GM19455 (cell line): ENCODE results near the gene MMD2.

Experiments
- ATAC-seq: cut with Tn5 transposase; IDR thresholded peaks from one replicate; pipeline ENCODE4 v1.9.1; 2021; ENCODE audit not compliant: unreplicated experiment

Gene MMD2

DNA sequence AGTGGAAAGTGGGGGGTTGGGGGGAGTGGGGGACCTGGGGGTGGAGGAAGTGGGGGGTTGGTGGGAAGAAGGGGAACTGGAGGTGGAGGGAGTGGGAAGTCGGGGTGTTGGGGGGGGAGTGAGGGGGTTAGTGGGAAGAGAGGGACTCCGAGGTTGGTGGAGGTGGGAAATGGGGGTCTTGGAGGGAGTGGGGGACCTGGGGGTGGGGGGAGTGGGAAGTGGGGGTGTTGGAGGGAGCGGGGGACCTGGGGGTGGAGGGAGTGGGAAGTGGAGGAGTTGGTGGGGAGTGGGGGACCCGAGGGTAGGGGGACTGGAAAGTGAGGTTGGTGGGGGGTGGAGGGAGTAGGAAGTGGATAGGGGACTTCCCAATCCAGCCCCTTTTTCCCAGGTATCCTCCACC lies 906 bp upstream of the MMD2 start:
- no peak for ATAC-seq

DNA sequence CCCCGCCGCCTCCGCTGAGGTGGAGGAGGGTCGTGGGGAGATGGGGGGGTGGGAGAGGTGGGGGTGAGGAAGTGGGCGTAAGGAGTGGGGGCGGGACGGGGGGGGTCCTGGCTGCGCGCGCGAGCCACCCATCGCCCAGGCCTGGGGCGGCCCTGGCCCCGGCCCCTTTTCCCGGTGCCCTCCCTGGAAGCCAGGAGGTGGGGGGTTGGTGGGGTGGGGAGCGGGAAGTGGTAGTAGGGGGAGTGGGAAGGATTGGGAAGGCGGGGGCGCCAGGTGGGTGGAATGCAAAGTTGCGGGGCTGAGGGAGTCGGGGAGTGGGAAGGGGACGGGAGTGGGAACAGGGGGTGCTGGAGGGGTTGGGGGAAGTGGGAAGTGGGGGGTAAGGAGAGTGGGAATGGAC lies 319 bp upstream of the MMD2 start:
- ATAC-seq, result no peak

DNA sequence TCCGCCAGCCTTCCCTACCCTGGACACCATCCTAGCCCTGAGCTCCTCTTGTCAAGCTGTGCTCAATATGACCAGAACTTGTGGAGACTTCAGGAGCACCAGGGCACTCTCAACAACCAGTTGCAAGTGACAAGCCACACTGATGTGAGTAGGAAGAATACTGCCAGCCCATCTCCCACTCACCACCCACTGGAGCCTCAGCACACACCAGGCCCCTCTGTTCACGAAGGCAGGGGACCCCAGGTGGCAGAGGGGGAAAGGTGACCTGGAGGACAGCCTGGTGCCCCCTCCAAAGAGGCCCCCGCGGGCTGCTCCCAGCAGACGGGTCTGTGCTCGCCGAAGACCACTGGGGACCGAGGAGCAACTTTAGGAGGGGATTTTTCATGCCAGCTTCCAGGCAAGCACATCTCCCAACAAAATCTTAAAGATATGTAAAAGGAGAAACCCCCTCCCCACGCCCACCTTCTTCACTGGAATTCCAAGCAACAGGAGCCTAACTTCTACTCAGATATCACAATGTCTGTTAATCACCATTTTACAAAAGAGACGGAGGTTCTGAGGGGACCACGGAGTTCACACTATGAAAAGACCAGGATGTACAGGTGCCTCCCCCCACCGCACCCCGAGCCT lies 1.0 kb downstream of the MMD2 start:
- no peak for ATAC-seq

DNA sequence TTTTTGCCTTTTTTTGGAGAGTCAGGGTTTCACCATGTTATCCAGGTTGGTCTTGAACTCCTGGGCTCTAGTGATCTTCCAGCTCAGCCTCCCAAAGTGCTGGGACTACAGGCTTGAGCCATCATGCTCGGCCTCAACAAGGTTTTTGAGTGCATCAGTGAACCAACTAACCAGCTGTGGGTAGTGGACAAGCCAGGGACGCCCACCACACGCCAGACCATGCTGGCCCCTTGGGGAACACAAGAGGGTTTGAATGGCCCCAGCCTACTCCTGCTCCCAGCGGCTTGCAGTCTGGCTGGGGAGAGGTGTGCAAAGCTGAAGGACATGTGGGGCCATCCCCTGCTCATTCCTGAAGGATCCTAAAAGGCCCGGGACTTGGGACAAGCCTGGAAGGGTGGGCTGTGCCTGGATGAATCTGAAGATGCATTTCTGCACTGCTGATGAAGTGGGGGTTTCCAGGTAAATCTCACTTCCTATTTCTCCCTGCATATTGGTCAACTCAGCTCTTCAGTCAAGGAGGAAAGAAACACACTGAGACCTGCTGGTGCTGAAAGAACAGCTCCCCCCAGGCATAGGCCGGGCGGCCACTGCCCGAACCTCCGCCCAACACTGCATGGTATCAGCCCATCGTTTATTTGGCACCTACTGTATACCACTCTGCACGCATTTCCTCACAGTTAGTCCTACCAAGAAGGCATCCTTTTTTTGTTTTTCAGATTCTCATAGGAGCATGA lies 6.9 kb downstream of the MMD2 start:
- ATAC-seq, result no peak

DNA sequence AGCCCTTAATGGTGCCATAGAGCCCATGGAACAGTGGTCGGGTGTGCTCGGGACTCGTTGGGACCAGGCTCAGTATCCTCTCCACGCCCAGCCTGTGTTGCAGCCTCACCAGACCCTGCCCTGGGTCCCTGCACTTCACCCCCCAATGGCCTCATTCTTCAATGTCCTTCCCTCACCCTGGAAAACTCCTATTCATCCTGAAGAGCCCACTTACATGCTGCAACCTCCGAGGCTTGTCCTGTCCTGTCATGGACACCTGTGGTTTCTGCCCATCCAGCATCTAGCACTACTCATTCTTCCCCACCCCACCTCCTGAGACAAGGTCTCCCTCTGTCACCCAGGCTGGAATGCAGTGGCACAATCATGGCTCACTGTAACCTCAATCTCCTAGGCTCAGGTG lies 7.7 kb downstream of the MMD2 start:
- ATAC-seq, result no peak

DNA sequence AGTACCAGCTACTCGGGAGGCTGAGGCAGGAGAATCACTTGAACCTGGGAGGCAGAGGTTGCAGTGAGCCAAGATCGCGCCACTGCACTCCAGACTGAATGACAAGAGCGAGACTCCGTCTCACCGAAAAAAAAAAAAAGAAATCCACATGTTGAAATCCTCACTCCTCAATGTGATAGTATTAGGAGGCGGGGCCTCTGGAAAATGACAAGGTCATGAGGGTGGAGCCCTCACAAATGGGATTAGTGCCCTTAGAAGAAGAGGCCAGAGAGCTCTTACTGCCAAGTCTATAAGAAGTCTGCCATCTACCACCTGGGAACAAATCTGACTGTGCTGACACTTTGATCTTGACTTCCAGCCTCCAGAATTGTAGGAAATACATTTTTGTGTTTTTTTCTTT lies 10.6 kb downstream of the MMD2 start:
- no peak for ATAC-seq

DNA sequence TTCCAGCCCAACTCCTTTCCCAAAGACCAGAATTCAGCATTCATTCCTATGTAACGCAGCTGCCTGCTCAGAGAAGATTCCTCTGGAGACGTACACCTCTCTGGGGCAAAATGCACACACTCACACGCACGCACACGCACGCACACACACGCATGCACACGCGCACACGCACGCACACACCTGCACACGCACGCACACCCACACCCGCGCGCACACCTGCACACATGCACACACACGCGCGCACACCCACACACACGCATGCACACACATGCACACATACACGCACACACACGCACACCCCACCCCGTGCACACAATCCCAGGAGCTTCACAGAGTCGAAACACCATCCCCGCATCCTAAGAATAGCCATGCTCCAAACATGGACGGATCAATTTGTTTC lies 13.0 kb downstream of the MMD2 start:
- ATAC-seq, result no peak

DNA sequence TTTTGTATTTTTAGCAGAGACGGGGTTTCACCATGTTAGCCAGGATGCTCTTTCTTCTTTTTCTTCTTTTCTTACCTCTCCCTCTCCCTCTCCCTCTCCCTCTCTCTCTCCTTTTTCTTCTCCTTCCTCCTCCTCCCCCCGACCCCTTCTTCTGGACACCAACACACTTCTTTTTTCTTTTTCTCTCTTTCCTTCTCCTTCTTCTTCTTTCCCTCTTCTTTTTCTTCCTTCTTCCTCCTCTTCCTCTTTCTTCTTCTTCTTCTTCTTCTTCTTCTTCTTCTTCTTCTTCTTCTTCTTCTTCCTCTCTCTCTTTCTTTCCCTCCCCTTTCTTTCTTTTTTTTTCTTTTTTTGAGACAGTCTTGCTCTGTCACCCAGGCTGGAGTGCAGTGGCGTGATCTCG lies 14.0 kb downstream of the MMD2 start:
- no peak for ATAC-seq

DNA sequence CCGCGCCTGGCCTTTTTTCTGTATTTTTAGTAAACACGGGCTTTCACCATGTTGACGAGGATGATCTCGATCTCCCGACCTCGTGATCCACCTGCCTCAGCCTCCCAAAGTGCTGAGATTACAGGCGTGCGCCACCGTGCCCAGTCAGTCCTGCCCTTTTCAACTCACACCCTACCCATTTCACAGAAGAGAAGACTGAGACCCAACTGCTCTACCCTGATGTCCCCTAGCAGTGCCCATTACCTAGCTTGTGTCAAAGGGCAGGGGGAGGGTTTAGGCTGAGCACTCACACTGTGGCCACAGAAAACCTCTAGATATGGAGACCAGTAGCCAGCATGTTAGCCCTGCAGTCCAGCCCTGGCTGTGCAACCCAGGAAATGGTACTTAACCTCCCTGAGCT lies 15.7 kb downstream of the MMD2 start:
- ATAC-seq, result no peak

DNA sequence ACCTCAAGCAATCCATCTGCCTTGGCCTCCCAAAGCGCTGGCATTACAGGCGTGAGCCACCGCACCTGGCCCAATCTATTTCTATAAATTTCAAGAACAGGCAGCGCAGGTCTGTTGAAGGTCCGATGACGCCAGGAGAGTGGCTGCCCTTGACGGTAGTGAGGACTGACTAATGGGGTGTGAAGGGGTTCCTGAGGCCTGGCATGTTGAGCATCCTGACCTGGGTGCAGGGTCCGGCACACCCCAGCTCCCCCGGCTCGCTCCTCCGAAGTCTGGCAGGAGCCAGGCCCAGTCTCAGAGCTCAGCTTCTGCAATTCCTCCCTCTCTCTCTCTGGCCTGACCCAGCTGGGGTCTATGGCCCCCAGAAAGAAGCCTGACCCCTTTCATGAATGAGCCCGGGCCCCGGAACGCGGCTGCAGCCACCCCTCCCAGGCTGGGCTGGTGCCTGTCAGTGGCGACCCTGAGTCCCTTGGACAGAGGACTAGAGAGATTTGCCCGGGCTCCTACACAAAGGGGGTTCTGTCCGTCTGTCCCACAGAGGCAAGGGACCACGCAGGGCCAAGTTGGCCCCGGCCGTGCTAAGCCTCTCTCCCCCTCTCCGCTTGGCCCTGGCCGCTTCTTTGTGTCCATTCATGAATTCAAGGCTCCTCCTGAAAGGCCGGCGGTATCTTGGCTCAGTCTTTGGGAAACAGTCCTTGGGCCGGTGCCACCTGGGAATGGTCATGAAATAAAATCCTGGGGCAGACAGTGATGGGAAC lies 18.8 kb downstream of the MMD2 start:
- ATAC-seq, result no peak

DNA sequence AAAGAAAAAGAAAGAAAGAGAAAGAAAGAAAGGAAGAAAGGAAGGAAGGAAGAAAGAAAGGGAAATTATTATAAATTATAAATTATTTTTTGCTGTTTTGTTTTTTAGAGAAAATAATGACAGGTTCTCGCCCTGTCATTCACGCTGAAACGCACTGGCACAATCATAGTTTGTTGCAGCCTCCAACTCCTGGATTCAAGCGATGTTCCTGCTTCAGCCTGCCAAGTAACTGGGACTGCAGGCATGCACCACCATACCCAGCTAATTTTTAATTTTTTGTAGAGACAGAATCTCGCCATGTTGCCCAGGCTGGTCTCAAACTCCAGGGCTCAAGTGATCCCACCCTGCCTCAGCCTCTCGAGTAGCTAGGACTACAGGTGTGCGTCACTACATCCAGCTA lies 21.6 kb downstream of the MMD2 start:
- ATAC-seq, result no peak

DNA sequence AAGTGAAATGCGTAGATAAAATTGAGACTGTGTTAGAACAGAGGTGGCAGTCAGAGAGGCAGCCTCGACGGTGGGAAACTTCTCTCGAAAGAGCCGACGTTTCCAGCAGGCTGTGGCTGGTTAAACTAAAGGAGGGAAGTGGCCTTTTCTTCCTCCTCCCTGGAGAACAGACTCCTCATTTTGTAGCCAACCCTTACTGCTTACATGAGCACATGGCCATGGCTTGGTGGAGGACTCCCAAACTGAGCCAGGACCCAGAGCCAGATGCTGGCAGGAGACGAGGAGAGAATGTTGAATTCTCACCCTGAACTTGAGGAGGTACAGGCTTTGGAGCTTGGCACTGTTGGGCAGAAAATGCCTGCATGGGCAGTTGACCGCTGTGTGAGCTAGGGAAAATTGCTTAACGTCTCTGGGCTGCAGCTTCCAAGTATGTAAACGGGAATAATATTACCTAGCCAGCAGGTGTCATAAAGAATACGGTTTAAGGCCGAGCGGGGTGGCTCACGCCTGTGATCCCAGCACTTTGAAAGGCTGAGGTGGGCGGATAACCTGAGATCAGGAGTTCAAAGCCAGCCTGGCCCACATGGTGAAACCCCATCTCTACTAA lies 24.5 kb downstream of the MMD2 start:
- ATAC-seq, result no peak

DNA sequence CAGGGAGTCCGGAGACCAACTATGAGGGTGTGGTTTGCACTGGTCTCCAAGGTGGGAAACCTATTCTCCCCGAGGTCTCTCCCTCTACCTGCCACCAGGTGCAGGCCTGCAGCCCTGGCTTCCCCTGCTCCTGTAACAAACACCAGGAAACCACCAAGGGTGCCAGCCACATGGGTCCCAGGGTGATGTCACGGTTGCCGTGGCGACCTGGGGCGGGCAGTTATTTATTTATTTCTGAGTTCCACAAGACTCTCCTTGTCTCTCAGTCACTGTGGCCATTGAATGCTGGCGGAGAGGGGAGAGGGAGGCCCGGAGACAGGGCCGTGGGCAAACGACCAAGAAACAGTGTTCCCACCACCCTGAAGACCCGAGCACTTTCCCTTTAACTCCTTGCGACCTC lies 27.0 kb downstream of the MMD2 start:
- ATAC-seq, result no peak

DNA sequence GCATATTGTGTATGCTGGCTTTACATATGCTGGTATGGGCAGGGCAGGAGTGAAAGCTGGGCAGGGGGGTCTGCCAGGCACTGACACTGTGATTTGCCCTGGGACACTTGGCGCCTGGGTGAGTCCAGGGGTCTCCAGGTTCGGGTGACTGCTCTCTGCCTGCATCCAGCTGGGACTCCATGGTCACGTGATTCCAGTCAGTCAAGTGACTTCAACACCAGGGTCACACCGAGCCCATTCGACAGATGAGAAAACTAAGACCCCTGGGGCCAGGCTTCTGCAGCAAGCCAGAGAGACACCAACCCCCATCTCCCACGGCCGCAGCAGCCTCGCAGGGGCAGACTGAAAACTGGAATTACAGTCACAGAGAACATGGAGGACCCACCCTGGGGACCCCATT lies 30.0 kb downstream of the MMD2 start:
- ATAC-seq, result no peak

DNA sequence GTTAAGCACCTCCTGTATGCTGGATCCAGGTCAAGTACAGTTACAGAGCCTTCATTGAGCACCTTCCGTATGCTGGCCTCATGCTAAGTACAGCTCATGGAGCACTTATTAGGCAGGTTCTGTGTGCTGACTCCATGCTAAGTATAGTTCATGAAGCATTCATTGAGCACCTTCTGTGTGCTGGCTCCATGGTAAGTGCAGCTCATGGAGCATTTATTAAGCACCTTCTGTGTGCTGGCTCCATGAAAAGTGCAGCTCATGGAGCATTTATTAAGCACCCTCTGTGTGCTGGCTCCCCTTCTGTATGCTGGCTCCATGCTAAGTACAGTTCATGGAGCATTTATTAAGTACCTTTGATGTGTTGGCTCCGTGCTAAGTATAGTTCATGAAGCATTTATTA lies 30.5 kb downstream of the MMD2 start:
- ATAC-seq, result no peak

DNA sequence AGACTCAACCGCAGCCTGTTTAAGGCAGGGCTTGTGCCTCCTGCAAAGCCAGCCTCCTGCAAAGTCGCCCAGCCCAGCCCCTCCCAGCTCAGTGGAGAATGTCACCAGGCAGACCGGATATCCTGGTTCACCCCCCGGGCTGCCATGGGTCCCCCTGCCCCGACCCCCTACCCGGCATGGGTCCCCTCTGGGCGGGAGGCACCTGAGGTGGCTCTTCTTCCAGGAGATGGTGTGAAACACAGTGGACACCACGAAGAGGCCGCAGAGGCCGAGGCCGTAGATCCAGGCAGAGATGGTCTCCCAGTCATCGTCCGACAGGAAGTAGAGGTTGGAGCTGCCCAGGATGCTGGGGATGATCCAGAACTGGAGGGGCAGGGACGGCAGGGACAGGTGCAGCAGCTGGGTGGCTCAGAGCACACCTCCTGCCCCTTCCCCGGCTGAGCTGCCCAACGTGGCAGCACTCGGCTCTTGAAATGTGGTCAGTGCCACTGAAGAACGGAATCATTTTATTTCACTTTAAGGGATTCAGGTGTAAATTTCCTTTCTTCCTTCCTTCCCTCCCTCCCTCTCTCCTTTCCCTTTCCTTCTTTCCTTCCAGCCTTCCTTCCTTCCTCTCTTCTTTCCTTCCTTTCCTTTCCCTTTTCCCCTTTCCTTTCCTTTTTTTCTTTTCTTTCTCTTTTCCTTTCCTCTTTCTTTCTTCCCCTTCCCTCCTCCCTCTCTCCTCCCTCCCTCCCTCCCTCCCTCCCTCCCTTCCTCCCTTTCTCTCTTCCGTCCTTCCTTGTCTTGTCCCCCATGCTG lies 38.8 kb downstream of the MMD2 start:
- ATAC-seq, result no peak

DNA sequence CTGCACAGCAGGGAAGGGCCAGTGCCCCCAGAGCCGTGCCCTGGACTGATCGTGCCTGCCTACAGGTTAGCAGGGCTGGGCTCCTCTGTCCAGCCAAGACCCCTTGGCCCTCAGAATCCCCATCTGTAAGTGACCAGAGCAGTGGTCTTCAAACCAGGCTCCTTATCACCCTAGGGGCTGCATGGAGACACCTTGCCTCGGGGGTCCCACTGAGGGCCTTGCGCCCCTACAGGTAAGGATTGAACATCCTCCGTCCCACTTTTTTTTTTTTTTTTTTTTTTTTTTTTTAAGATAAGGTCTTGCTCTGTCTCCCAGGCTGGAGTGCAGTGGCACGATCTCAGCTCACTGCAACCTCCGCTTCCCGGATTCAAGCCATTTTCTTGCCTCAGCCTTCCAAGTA lies 42.9 kb downstream of the MMD2 start:
- no peak for ATAC-seq

DNA sequence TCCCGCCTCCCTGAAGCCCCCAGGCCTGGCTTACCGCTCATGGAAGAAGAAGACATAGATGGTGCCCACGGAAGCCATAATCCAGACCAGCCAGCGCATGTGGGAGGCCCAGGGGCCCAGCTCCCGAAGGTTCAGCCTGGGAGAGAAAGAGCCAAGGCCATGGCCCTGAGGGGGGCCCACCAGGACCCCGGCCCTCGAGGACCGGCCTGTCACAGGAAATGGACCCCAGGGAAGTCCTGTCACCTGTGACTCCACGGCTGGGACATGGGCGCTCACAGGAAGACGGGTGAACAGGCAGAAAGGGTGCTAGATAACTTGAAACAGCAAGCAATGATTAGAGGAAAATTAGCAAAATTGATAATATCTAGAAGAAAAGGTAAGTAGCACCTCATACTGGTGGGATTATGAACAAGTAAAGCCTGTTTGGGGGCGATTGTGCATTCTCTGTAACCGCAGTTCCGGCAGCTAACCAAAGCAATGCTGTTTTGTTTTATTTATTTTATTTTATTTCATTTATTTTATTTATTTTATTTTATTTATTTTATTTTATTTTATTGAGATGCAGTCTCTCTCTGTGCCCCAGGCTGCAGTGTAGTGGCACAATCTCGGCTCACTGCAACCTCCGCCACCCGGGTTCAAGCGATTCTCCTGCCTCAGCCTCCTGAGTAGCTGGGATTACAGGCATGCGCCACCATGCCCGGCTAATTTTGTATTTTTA lies 47.7 kb downstream of the MMD2 start:
- ATAC-seq, result no peak

DNA sequence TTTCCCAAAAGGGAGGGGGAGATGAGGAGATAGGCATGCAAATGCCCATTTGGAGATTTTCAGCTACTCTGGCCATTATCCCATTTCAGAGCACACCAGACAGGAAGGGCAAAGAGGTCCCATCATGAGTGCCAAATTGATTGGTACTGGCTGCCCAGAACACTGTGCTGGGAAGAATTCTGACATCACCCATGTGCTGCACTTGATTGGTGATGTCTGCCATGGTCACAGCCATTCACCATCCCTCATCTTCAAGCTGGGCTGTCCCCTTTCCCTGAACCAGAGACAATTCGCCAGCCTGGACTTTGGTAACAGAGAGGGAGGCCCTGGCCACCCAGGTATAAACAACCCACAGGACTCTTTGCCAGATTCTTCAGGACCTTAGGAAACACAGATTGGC lies 52.3 kb downstream of the MMD2 start:
- no peak for ATAC-seq

DNA sequence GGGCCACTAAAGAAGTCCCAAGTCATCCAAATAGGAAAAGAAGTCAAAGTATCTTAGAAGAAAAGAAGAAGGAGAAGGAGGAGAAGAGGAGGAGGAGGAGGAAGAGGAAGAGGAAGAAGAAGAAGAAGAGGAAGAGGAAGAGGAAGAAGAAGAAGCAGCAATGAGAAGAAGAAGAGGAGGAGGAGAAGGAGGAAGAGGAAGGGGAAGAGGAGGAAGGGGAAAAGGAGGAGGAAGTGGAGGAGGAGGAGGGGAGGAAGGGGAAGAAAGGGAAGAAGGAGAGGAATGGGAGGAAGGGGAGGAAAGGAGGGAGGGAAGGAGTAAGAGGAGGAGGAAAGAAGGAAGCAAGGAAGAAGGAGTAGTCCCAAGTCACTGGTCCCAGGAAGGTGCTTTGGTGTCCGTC lies 53.8 kb downstream of the MMD2 start:
- ATAC-seq, result no peak

DNA sequence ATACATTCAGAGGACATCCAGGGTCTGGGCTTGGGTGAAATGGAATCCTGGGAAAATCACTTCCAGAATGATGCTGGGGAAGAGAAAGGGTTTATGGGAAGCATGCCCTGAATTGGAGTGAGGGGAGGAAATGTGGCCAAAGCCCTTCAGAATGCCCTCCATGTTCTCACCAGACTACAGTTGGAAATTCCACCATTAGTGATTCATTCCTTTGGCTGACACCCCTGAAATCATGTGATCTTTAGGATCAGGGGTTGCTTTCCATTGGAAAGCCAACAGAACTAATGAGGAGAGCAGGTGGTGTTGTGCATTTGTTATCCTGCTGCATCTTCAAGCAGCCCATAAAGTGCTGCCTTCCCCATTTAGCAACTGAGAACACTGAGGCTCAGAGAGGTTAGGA lies 54.6 kb downstream of the MMD2 start:
- ATAC-seq, result no peak
